MCF 10A (cell line): ENCODE measurements around the gene PFAS. TPM values are rescaled to one million over a fixed set of nuclear protein-coding genes. Genes with fewer than 3 reads are reported as not detected.

Experiments used
- BruUV-seq: library from RNA; stranded (reverse); fragments of 400-500 nt; replicated peaks from 2 replicates; lab custom pipeline; 2021; lab: Mats Ljungman, UMichigan
- CTCF ChIA-PET: fragments of 300-600 bp; sonication (Branson Sonifier 250); formaldehyde crosslinking; extraction: SDS; loops from one replicate; lab custom pipeline; 2021; ENCODE audit warnings: antibody characterized with exemption, inconsistent platforms; lab: Yijun Ruan, JAX
- POLR2A ChIA-PET: fragments of 300-600, 350-650 bp; sonication (Branson Sonifier 250); formaldehyde crosslinking; extraction: SDS; loops from one replicate; lab custom pipeline; 2020; ENCODE audit warnings: antibody characterized with exemption, inconsistent platforms; lab: Yijun Ruan, JAX
- DNase-seq: peaks from one replicate; pipeline ENCODE4 v3.0.0-alpha.2; 2018; ENCODE audit not compliant: unreplicated experiment
- H3K27ac Mint-ChIP-seq: one replicate; pipeline ENCODE4 v1.8.0; 2022; ENCODE audit warnings: mild to moderate bottlenecking, low read depth, mixed read lengths; ENCODE audit not compliant: unreplicated experiment
- H3K27me3 Mint-ChIP-seq: one replicate; pipeline ENCODE4 v1.8.0; 2022; ENCODE audit warnings: mixed read lengths; ENCODE audit not compliant: insufficient read depth, unreplicated experiment
- H3K36me3 Mint-ChIP-seq: one replicate; pipeline ENCODE4 v1.8.0; 2022; ENCODE audit warnings: mild to moderate bottlenecking, moderate library complexity, mixed read lengths; ENCODE audit not compliant: insufficient read depth, unreplicated experiment
- H3K4me1 Mint-ChIP-seq: one replicate; pipeline ENCODE4 v1.8.0; 2022; ENCODE audit warnings: mixed read lengths; ENCODE audit not compliant: insufficient read depth, unreplicated experiment
- H3K4me3 Mint-ChIP-seq: one replicate; pipeline ENCODE4 v1.8.0; 2022; ENCODE audit warnings: mild to moderate bottlenecking, moderate library complexity, mixed read lengths; ENCODE audit not compliant: unreplicated experiment
- H3K9me3 Mint-ChIP-seq: one replicate; pipeline ENCODE4 v1.8.0; 2022; ENCODE audit warnings: mixed read lengths; ENCODE audit not compliant: unreplicated experiment
- intact Hi-C: fragments of 100-400 bp; cut with micrococcal nuclease; formaldehyde crosslinking; loops from 2 replicates; pipeline ENCODE4 v1.14.1; 2022
- total RNA-seq: library from RNA; stranded (reverse); gene quantifications from 2 replicates; pipeline ENCODE4 v1.2.3, GENCODE V29; 2022
- TF ChIP-seq, protein P1 (sequence below): fragments of 200-600 bp; IDR thresholded peaks from one replicate; pipeline ENCODE4 v1.8.0; 2022; ENCODE audit warnings: antibody characterized with exemption, mild to moderate bottlenecking; ENCODE audit not compliant: unreplicated experiment

Gene PFAS
- total RNA-seq, 1 experiment from 2014 or later, result 66.2 TPM

DNA sequence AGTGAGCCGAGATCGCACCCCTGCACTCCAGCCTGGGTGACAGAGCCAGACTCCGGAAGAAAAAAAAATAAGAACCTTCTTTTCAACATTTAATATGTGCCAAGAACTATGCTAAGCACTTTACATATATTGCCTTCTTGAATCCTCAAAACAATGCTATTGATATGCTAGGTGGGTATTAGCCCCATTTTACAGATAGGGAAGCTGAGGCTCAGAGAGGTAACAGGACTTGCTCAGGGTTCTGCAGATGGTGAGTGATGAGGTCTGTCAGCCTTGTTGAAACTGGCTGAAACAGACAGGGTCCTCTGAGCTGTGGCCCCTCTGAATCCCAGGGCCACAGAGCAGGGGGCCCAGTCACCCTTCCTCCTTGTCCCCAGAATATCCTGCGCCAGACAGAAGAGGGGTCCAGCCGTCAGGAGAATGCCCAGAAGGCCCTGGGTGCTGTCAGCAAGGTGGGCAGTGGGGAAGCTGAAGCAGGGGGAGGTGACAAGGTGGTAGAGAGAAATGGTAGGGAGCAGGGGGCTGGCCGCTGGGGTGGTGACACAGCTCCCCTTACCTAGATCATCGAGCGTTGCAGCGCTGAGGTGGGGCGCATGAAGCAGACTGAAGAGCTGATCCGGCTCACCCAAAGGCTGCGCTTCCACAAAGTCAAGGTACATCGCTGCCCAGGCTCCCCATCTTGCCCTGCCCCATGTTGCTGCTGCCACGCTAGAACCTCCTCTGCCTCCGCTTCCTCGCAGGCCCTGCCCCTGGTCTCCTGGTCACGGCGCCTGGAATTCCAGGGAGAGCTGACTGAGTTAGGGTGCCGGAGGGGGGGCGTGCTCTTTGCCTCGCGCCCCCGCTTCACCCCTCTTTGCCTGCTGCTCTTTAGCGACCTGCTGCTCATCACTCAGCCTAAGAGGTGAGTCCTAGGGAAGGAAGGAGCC, 69.2 kb downstream of the PFAS start:
- Mint-ChIP-seq H3K27ac (no peak overlapping the region), H3K4me1 (peaks cover 5% of the 10 kb centered on the region), H3K27me3 (peaks cover 46% of the 10 kb centered on the region), H3K36me3 (no peaks in the 10 kb centered on the region), H3K9me3 (peaks cover 6% of the 10 kb centered on the region), H3K4me3 (no peak overlapping the region)
- ChIA-PET CTCF (interaction anchor here (0.6 to 1.9 kb wide), 3 partner anchors 17 to 1091 kb away, joined by 3 to 6 read pairs (median 3); no protein-coding TSS in a partner anchor), POLR2A (no interaction called here)
- TF ChIP-seq, protein P1, sequence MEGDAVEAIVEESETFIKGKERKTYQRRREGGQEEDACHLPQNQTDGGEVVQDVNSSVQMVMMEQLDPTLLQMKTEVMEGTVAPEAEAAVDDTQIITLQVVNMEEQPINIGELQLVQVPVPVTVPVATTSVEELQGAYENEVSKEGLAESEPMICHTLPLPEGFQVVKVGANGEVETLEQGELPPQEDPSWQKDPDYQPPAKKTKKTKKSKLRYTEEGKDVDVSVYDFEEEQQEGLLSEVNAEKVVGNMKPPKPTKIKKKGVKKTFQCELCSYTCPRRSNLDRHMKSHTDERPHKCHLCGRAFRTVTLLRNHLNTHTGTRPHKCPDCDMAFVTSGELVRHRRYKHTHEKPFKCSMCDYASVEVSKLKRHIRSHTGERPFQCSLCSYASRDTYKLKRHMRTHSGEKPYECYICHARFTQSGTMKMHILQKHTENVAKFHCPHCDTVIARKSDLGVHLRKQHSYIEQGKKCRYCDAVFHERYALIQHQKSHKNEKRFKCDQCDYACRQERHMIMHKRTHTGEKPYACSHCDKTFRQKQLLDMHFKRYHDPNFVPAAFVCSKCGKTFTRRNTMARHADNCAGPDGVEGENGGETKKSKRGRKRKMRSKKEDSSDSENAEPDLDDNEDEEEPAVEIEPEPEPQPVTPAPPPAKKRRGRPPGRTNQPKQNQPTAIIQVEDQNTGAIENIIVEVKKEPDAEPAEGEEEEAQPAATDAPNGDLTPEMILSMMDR, result no peak
- BruUV-seq, result no TSS peak
- DNase-seq, result no peak
- intact Hi-C loops, result no loop called here

Other genes starting within 250 kb of the PFAS start
- gene GUCY2D, start 246.7 kb upstream of the PFAS start, total RNA-seq, result not detected in 2 replicates
- 18.5 and 27.6 TPM in 2 replicates for gene ALOX15B, start 210.2 kb upstream of the PFAS start, total RNA-seq
- 1.3 TPM in 1 of 2 replicates, not detected in the other for gene ALOX12B, start 161.6 kb upstream of the PFAS start, total RNA-seq
- gene ALOXE3, start 130.8 kb upstream of the PFAS start, total RNA-seq, result 13.1 and 14.1 TPM in 2 replicates
- 5.8 and 5.9 TPM in 2 replicates for gene HES7, start 125.2 kb upstream of the PFAS start, total RNA-seq
- 165 and 190 TPM in 2 replicates for gene PER1, start 96.9 kb upstream of the PFAS start, total RNA-seq
- 37.7 and 42.8 TPM in 2 replicates for gene VAMP2, start 86.3 kb upstream of the PFAS start, total RNA-seq
- 7.6 and 8.4 TPM in 2 replicates for gene TMEM107, start 72.9 kb upstream of the PFAS start, total RNA-seq
- 3.9 and 4.4 TPM in 2 replicates for gene BORCS6, start 59.1 kb upstream of the PFAS start, total RNA-seq
- 11.7 and 33.6 TPM in 2 replicates for gene AURKB, start 38.7 kb upstream of the PFAS start, total RNA-seq
- 30.5 and 33.1 TPM in 2 replicates for gene CTC1, start 1.2 kb upstream of the PFAS start, total RNA-seq
- 38.6 and 41.8 TPM in 2 replicates for gene RANGRF, start 39.4 kb downstream of the PFAS start, total RNA-seq
- gene SLC25A35, start 46.1 kb downstream of the PFAS start, total RNA-seq, result 2.2 and 4.0 TPM in 2 replicates
- gene ARHGEF15, start 61.0 kb downstream of the PFAS start, total RNA-seq, result not detected in 2 replicates
- gene ODF4, start 90.6 kb downstream of the PFAS start, total RNA-seq, result not detected in 2 replicates
- gene RPL26, start 133.9 kb downstream of the PFAS start, total RNA-seq, result 3,179 and 3,524 TPM in 2 replicates
- not detected in 2 replicates for gene RNF222, start 148.5 kb downstream of the PFAS start, total RNA-seq
- 95.3 and 112 TPM in 2 replicates for gene NDEL1, start 186.6 kb downstream of the PFAS start, total RNA-seq